Activated CD4-positive, alpha-beta T cell treated with anti-CD3 and anti-CD28 coated beads, Interleukin-2, Interleukin-4, amounts not matched to agents 100 ng/mL and 50 ng/mL, durations not matched to agents 16 hours and 8 hours (primary cell): ENCODE measurements around the gene STAT4.

ENCODE experiments used
- DNase-seq: peaks from one replicate; pipeline ENCODE4 v3.0.0-alpha.2; 2020; ENCODE audit warnings: low spot score

Gene STAT4

GRCh38 chr2:191145769-191146471 is 4.9 kb downstream of the STAT4 start:
- DNase-seq = no peak

DNA sequence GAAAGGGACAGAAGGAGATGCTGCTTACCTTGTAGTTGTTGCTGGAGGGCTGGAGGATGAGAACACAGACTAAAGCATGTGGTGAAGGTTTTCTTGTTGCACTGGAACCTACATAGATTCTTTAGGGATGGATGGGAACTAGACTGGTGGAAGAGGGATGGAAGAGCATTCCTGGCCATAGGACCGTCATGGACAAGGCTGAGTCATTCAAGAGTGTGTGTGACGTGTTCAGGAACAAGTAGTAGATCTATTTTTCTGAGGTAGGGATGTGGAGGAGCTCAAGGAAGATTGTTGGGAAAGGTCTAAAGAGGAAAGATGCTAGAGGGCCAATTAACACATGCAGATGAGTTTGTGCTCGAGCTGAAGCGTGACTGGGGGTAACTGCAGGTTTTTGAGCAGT is 6.6 kb downstream of the STAT4 start:
- no peak for DNase-seq

DNA sequence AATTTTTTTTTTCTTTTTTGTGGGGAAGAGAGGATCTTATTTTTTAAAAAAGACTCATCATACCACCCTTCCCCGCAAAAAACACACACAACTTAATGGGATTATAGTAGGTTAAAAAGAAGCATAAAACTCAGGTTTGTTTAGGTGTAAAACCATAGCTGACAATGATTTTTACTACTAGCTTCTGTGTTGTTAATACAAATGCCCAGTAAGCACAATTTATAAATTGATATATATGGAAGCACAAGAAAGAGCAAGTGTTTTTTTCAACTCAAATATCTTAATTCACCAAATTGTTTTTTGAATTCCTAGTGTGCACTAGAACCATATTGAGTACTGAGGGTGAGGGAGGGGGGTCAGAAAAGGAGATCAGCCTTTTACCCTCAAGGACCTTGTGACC is 7.0 kb downstream of the STAT4 start:
- DNase-seq = no peak

- no peak for DNase-seq
Observed at GRCh38 chr2:191128911-191129304, 21.9 kb downstream of the STAT4 start.

DNA sequence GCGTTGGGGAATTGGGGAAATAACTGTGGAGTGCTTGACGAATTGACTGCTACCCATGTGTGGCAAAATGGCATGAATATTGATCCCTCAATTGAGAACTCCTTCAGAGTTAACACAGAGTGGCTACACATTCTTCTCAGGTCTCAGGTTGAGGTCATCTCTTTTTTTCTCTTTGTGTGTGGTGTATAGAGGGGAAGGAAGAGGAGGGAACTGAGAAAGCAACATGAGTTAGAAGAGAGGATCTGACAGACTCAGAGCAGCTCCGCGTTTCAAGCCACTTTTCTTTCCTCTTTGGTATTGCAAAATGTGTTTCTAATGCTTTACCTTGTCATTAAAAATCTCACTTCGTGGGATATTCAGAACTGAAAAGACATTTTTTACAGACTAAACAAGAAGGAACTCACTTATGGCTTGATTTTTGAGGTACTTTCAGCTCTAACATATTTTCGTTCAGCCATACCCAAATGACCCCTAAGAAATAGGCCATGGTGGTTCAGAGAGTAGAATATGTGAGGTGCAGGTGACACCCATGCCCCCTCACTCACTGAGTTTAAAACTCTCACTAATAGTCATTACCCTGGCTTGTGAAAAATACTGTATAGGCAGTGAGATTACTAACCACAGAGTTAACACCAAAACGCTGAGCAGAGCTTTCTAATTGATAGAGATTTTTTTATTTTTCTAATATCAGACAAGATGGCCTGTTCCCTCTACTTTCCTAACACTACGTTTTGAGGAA is 22.5 kb downstream of the STAT4 start:
- DNase-seq = peak; percentile 36

DNA sequence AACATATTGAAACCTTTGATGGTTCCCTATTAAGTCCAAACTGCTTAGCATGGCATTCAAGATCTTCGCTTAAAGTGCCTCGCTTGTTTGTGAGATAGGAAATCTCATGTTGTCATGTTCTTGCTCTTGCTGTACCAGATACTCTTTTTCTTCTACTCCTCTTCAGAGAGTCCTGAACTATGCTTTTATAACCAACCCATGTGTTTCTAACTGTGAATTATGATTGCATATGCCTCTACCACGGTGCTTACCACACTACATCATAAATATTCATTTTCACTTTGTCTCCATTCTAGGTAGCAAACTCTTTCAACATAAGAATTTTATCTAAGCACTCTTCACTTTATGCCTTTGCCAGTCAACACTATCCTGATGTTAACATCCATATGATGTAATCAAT is 23.6 kb downstream of the STAT4 start:
- DNase-seq = no peak

- peak; percentile 50 for DNase-seq
Observed at GRCh38 chr2:191126386-191127085, 24.3 kb downstream of the STAT4 start.

DNA sequence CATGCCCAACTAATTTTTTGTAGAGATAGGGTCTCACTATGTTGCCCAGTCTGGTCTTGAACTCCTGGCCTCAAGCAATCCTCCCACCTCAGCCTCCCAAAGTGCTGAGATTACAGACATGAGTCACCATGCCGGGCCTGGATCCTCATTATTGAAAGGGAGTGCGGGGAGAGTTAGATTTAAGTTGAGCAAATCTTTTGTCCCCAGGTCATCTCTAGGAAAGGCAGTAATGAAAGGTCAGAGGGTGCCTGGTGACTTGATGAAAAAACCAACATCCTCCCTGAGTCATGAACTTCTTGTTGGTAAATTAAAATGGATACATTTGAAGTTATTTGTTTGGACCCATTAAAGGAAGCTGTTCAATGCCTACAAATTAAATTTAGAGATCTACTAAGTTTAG is 25.1 kb downstream of the STAT4 start:
- DNase-seq = no peak

DNA sequence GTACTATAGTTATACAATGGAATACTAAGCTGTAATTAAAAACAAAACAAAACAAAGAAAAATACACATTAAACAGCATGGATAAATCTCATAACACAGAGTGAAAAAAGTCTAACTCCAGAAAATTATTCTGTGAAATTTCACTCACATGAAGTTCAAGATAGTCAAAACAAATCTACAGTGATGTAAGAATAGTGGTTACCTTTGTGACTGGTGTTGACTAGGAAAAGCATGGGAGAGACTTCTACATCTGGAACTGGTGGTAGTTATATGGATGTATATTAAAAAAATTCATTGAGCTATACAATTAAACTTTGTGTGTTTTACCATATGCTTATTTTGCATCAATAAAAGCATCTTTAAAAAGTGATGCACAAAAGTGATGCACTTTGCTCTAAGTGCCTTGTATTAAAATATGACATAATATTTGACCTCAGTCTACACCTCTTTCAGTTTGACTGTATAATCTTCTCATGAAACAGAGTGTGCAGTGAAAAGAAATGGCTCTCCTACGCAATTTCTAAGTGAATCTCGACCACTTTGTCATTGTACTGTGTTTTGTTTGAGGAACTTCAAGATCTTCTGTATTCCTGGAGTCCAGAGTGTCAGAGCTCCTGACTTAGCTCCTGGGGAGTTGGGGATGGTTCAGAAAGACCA is 28.0 kb downstream of the STAT4 start:
- no peak for DNase-seq

DNA sequence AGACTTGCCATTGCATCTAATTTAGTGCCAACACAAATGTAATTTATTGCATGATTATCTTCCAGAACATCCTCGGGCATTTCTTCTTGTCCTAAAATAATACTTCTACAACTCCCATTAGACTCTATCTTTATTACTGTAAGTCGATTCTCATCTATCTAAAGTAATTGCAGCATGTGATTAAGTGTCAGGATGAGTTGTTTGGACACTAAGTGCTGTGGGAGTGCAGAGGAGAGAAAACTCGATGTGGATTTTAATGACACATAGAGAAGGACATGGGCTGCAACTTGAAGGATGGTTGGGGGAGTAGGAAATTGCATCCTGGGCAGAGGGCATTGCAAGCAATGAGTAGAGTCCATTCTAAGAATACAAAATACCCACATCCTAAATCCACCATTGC is 33.5 kb downstream of the STAT4 start:
- DNase-seq = no peak

- peak; percentile 65 for DNase-seq
Observed at GRCh38 chr2:191115804-191116203, 35.0 kb downstream of the STAT4 start.

DNA sequence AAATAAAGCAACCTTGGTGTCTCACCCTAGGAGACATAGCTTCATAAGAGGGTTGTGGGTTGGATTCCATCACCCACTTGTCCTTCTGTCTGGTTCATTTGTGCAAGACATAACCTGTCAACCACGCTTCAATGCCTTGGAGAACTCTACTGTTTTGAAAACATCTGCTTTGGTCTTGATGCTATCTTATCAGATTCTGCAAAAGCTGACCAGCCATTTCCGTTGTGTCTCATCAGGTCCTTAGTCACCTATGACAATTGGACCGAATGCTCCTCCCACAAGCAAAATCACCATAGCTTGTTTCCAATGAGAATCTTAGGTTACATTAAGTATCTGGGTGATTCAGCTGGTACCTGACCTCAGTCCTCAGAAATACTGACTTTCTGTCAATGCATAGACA is 35.4 kb downstream of the STAT4 start:
- peak; percentile 87 for DNase-seq

- DNase-seq = peak; percentile 63
Observed at GRCh38 chr2:191114403-191114886, 36.3 kb downstream of the STAT4 start.

DNA sequence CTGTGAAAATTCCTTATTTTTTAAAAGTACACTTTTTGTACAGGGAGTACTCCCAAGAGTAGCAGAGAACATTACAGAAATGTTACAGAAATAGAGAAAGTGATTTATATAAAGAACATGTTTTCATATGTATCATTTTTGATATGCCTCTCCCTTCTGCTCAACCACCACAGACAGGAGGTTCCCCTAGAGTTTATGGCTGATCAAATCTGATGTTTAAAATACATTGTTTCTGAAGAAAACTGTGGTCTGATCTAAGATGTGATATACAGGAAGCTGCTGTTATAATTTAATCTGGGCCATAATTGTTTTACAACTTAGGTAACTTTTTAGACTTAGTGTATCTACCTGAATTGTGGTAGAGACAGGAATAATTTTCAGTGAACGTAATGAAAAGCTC is 37.0 kb downstream of the STAT4 start:
- DNase-seq = no peak

DNA sequence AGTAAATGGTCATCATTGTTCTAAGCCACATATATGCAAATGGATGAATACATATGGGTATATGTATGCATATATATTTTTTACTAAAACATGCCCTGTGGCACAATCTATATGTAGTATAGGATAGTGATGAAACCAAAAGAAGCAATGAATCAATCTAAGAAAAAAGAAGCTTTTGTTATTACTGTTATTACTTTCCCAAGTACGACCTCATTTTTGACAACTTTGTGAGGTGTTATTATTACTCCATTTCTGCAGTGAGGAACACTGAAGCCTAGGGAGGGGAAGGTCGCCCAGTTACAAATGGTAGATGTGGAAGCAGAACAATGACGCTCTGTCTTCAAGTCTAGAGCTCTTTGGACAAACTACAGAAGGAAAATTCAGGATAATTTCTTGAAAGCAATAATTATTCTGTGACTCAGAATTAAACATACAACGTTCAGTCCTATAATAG is 38.3 kb downstream of the STAT4 start:
- DNase-seq = peak; percentile 50

DNA sequence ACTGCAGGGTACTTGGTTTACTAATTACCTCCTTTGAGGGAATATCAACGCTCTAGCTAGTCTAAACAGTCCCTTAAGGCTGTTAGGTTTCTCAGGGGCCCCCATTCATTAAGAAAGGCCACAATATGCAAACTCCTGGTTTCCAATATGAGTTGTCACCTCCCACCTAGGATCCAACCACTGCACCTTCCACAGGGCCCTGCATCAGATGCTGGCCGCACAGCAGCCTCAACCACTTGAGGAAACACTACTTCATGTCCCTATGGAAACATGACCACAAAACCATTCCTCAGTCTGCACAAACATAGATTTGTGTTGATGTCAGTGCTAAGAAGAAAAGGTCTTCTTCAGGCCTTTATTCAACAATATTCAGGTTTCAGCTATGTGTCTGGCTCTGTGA is 40.9 kb downstream of the STAT4 start:
- no peak for DNase-seq

- DNase-seq = no peak
Observed at GRCh38 chr2:191108331-191108730, 42.5 kb downstream of the STAT4 start.

GRCh38 chr2:191105082-191105481 is 45.7 kb downstream of the STAT4 start:
- DNase-seq = no peak

GRCh38 chr2:191103774-191104173 is 47.0 kb downstream of the STAT4 start:
- DNase-seq = no peak

DNA sequence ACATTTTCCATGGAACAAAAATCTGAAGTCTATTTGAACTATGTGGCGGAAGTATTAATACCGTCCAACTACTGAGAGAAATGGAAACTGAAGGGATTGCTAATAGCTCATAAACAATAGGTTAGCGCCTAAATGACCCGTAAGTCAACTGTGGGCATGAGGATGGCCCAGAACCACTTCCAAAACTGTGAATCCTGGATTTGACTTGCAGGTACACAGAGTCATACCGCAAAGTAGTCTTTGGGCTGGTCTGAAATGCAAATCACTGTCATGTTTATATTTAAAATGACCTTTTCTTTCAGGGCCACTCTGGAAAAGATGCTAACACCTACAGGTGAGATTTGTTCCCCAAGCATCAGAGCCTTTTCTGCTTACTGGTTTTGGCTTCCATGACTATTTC is 50.6 kb downstream of the STAT4 start:
- no peak for DNase-seq

- no peak for DNase-seq
Observed at GRCh38 chr2:191087311-191087710, 63.5 kb downstream of the STAT4 start.

DNA sequence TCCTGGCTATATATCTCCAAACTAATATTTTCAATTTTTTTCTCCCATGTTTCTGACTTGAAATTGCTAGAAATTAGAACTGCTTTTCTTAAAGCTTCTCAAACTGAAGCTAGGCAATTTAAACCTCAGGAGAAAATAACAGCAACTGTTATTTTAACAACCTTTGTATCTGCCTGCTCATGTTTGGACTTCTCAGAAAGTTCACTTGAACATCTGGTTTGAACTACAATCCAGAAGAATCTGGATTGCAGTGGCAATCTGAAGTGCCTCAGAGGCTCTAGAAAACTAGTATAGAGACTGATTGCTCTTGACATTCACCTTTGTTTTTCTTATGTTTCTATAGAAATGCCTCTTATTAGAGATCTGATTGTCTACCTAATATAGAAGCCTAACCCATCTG is 64.1 kb downstream of the STAT4 start:
- DNase-seq = no peak
